ENCODE data around the gene BATF.
A peak's percentile ranks its signal among the peaks of the same experiment; 100 is the strongest.

Gene BATF

DNA sequence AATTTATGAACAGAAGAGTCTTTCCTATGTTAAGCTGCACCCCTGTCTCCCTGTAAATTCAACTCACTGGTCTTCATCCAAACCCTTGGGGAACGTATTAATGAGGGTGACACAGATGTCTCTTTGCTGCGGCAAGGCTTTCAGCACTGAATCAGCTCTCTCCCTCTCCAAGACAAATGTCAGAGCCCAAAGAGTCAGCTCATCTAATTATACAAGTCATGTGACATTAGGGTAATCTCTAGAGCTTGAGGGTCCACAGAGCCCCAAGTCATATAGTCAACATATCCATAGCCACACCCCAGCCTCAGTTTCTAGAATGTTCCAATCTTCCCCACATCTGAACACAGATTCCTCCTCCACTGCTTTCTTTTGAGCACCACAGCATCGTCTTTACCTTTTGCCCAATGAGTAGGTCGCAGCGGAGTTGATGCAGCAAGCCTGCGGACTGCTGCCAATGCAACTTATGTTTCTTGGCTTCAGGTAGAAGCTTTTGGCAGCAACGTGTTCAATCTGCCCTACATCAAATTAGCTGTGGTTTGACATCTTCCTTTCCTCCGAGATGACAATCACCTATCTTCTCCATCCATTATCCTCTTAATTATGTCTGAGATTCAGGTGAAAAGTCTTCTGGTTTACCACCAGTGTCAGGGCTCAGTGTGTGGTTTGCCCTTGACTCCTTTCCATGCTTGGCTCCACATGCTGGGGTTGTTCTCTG, 5.3 kb downstream of the BATF start:
- Histone ChIP-seq H2AFZ (ENCODE audit: low read depth, low read length) (no peak overlapping the region), H3K23ac (ENCODE audit: low read length in 2 of 2) (no peak overlapping the region), H2BK120ac (ENCODE audit: low read depth, low read length) (no peak overlapping the region), H3K27ac (ENCODE audit: low read length, poor library complexity, severe bottlenecking) (no peak overlapping the region), H4K91ac (ENCODE audit: low read length) (no peak overlapping the region), H2BK5ac (ENCODE audit: low read depth, low read length, poor library complexity, severe bottlenecking) (no peak overlapping the region), H4K8ac (ENCODE audit: low read length) (no peak overlapping the region), H3K4me2 (ENCODE audit: low read length, poor library complexity, severe bottlenecking) (no peak overlapping the region), H3K4ac (ENCODE audit: low read depth in 1 of 2, low read length in 2 of 2) (no peak overlapping the region), H3K9me3 (ENCODE audit: control insufficient read depth, low read length) (no peaks in the 10 kb centered on the region), H3K27me3 (ENCODE audit: control insufficient read depth in 1 of 2, insufficient read depth in 1 of 2, low read length in 2 of 2) (peaks cover 0 to 4% of the 10 kb centered on the region in 2 experiments), H2BK15ac (ENCODE audit: low read depth, poor library complexity, severe bottlenecking) (no peak overlapping the region), H3K36me3 (ENCODE audit: control insufficient read depth in 1 of 2, insufficient read depth in 2 of 2, low read depth in 1 of 2, low read length in 2 of 2) (no peaks in the 10 kb centered on the region), H3K18ac (ENCODE audit: low read depth in 1 of 2, low read length in 2 of 2) (no peak overlapping the region), H3K4me3 (ENCODE audit: insufficient read depth in 1 of 2, low read depth in 1 of 2, low read length in 2 of 2) (no peak overlapping the region), H2BK12ac (ENCODE audit: low read length in 2 of 2) (no peak overlapping the region), H3K4me1 (ENCODE audit: control insufficient read depth, insufficient read depth, low read depth, low read length) (peaks cover 3% of the 10 kb centered on the region), H3K14ac (ENCODE audit: low read length in 2 of 2) (no peak overlapping the region), H3K79me1 (replicated peaks; ENCODE audit: low read length, poor library complexity, severe bottlenecking) (no peaks in the 10 kb centered on the region), H3K9ac (ENCODE audit: low read length) (no peak overlapping the region), H2AK5ac (ENCODE audit: low read length, severe bottlenecking) (no peak overlapping the region)
- no peak for DNase-seq
- 95% methylated on average over 8 of the region's 8 CpGs for WGBS

DNA sequence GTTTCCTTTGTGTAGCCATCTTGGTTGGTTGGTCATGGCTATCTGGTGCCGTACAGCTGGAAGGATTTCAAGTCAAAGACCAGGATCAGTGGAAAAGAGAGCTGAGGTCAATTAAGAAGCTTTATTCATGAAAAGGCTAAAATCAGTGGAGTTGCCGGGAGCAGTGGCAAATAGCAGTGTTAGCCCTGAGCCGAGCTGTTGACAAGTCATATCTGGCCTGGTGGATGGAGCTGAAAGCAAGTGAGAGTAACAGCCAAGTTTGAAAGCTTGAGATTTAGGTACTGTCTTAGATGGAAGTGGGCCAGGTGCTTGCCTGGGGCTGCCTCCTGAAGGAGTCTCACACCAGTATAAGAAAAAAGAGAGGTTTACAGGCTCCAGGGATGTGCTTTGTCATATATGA, 9.0 kb downstream of the BATF start:
- H3K18ac ChIP-seq (ENCODE audit: low read depth in 1 of 2, low read length in 2 of 2) = no peak overlapping the region
- H3K79me1 ChIP-seq (replicated peaks; ENCODE audit: low read length, poor library complexity, severe bottlenecking) = no peaks in the 10 kb centered on the region
- H2AK5ac ChIP-seq (ENCODE audit: low read length, severe bottlenecking) = peak overlapping the region; percentile 61
- peaks cover 0 to 4% of the 10 kb centered on the region in 2 experiments for H3K27me3 ChIP-seq (ENCODE audit: control insufficient read depth in 1 of 2, insufficient read depth in 1 of 2, low read length in 2 of 2)
- H3K9ac ChIP-seq (ENCODE audit: low read length) = no peak overlapping the region
- WGBS = 97% methylated on average over 3 of the region's 3 CpGs
- H2AFZ ChIP-seq (ENCODE audit: low read depth, low read length) = no peak overlapping the region
- peak overlapping the region; percentile 19 for H2BK15ac ChIP-seq (ENCODE audit: low read depth, poor library complexity, severe bottlenecking)
- no peak overlapping the region for H3K4me2 ChIP-seq (ENCODE audit: low read length, poor library complexity, severe bottlenecking)
- no peak overlapping the region for H2BK12ac ChIP-seq (ENCODE audit: low read length in 2 of 2)
- H3K4me1 ChIP-seq (ENCODE audit: control insufficient read depth, insufficient read depth, low read depth, low read length) = peaks cover 5% of the 10 kb centered on the region
- no peaks in the 10 kb centered on the region for H3K9me3 ChIP-seq (ENCODE audit: control insufficient read depth, low read length)
- H2BK5ac ChIP-seq (ENCODE audit: low read depth, low read length, poor library complexity, severe bottlenecking) = peak overlapping the region; percentile 46
- no peak overlapping the region for H4K91ac ChIP-seq (ENCODE audit: low read length)
- H3K14ac ChIP-seq (ENCODE audit: low read length in 2 of 2) = no peak overlapping the region
- no peak overlapping the region for H4K8ac ChIP-seq (ENCODE audit: low read length)
- no peak for DNase-seq
- no peaks in the 10 kb centered on the region for H3K36me3 ChIP-seq (ENCODE audit: control insufficient read depth in 1 of 2, insufficient read depth in 2 of 2, low read depth in 1 of 2, low read length in 2 of 2)
- no peak overlapping the region for H3K23ac ChIP-seq (ENCODE audit: low read length in 2 of 2)
- H2BK120ac ChIP-seq (ENCODE audit: low read depth, low read length) = no peak overlapping the region
- H3K4ac ChIP-seq (ENCODE audit: low read depth in 1 of 2, low read length in 2 of 2) = no peak overlapping the region
- peak overlapping the region; percentile 30 for H3K27ac ChIP-seq (ENCODE audit: low read length, poor library complexity, severe bottlenecking)
- no peak overlapping the region for H3K4me3 ChIP-seq (ENCODE audit: insufficient read depth in 1 of 2, low read depth in 1 of 2, low read length in 2 of 2)

DNA sequence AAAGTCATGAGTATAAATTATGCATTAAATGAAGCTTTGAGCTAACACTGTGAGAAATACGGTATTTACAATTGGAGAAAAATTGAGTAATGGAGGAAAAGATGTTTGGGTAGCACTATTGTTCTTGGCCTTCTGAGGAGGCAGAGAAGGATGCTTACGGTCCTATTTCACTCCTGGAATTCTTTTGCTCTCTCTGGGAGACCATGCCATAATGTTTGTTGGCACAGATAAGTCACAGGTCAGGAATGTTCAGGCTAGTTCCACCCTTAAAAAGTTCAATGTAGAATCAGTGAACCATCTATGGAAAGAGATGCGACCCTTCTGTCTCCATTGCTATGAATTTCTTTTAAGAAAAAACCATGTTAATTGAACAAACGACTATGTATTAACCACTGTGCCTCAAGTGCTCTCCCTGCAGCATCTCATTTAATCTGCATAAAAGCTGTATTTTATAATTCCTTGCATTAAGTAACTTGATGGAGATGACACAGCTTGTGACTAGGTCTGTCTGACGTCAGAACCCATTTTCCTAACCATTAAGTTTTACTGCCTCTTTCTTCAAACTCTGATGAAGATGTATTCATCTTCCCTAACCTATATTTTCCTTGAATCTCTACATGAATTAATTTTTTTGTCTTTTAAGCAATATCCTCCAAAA, 9.5 kb downstream of the BATF start:
- no peak overlapping the region for H3K18ac ChIP-seq (ENCODE audit: low read depth in 1 of 2, low read length in 2 of 2)
- no peak overlapping the region for H3K4me3 ChIP-seq (ENCODE audit: insufficient read depth in 1 of 2, low read depth in 1 of 2, low read length in 2 of 2)
- H3K4ac ChIP-seq (ENCODE audit: low read depth in 1 of 2, low read length in 2 of 2) = no peak overlapping the region
- H3K4me2 ChIP-seq (ENCODE audit: low read length, poor library complexity, severe bottlenecking) = no peak overlapping the region
- H2BK12ac ChIP-seq (ENCODE audit: low read length in 2 of 2) = no peak overlapping the region
- H2BK120ac ChIP-seq (ENCODE audit: low read depth, low read length) = no peak overlapping the region
- no peak overlapping the region for H2BK5ac ChIP-seq (ENCODE audit: low read depth, low read length, poor library complexity, severe bottlenecking)
- H3K4me1 ChIP-seq (ENCODE audit: control insufficient read depth, insufficient read depth, low read depth, low read length) = peaks cover 7% of the 10 kb centered on the region
- no peak overlapping the region for H4K8ac ChIP-seq (ENCODE audit: low read length)
- no peak overlapping the region for H2AK5ac ChIP-seq (ENCODE audit: low read length, severe bottlenecking)
- no peak overlapping the region for H2AFZ ChIP-seq (ENCODE audit: low read depth, low read length)
- no peak overlapping the region for H3K14ac ChIP-seq (ENCODE audit: low read length in 2 of 2)
- no peak overlapping the region for H2BK15ac ChIP-seq (ENCODE audit: low read depth, poor library complexity, severe bottlenecking)
- peaks cover 0 to 4% of the 10 kb centered on the region in 2 experiments for H3K27me3 ChIP-seq (ENCODE audit: control insufficient read depth in 1 of 2, insufficient read depth in 1 of 2, low read length in 2 of 2)
- no peaks in the 10 kb centered on the region for H3K9me3 ChIP-seq (ENCODE audit: control insufficient read depth, low read length)
- H4K91ac ChIP-seq (ENCODE audit: low read length) = no peak overlapping the region
- no peaks in the 10 kb centered on the region for H3K36me3 ChIP-seq (ENCODE audit: control insufficient read depth in 1 of 2, insufficient read depth in 2 of 2, low read depth in 1 of 2, low read length in 2 of 2)
- H3K79me1 ChIP-seq (replicated peaks; ENCODE audit: low read length, poor library complexity, severe bottlenecking) = no peaks in the 10 kb centered on the region
- 83% methylated on average over 5 of the region's 5 CpGs for WGBS
- no peak for DNase-seq
- H3K9ac ChIP-seq (ENCODE audit: low read length) = no peak overlapping the region
- no peak overlapping the region for H3K27ac ChIP-seq (ENCODE audit: low read length, poor library complexity, severe bottlenecking)
- H3K23ac ChIP-seq (ENCODE audit: low read length in 2 of 2) = no peak overlapping the region

DNA sequence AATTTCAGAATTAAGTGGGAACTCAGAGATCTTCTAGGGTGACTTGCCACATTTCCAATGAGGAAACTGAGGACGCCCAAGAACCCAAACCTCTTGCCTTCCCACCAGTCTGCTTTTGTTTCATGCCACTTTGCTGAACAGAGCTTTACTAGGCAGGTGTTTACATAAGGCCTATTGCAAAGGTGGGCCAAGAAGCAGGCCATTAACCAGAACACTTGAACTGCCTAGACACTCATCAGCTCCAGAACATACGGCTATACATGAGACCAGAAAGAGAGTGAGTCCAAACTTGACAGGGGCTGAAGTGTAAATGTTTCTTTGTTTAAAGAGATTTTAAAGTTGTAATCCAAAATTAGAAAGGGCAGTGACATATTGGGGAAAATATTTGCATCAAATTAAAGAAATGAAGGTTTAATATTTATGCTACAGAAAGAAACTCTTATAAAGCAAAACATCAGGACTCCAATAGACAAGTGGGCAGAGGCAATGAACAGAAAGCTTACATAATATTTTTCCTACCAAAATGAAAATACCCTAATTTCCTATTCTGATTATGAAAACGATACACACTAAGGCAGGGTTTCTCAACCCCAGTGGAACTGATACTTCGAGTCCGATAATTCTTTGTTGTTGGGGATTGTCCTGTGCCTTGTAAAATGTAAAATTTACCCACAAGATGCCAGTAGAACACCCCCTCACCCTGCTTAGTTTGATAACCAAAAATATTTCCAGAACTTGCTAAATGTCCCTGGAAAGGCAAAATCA, 11.7 kb downstream of the BATF start:
- Histone ChIP-seq H3K23ac (ENCODE audit: low read length in 2 of 2) (no peak overlapping the region), H2BK5ac (ENCODE audit: low read depth, low read length, poor library complexity, severe bottlenecking) (no peak overlapping the region), H3K9ac (ENCODE audit: low read length) (no peak overlapping the region), H3K18ac (ENCODE audit: low read depth in 1 of 2, low read length in 2 of 2) (peak overlapping the region in 1 of 2 experiments; percentile 34), H3K27me3 (ENCODE audit: control insufficient read depth in 1 of 2, insufficient read depth in 1 of 2, low read length in 2 of 2) (no peaks in the 10 kb centered on the region), H2AFZ (ENCODE audit: low read depth, low read length) (no peak overlapping the region), H3K36me3 (ENCODE audit: control insufficient read depth in 1 of 2, insufficient read depth in 2 of 2, low read depth in 1 of 2, low read length in 2 of 2) (no peaks in the 10 kb centered on the region), H3K4me1 (ENCODE audit: control insufficient read depth, insufficient read depth, low read depth, low read length) (peaks cover 7% of the 10 kb centered on the region), H3K4ac (ENCODE audit: low read depth in 1 of 2, low read length in 2 of 2) (no peak overlapping the region), H4K8ac (ENCODE audit: low read length) (no peak overlapping the region), H2BK15ac (ENCODE audit: low read depth, poor library complexity, severe bottlenecking) (peak overlapping the region; percentile 86), H2AK5ac (ENCODE audit: low read length, severe bottlenecking) (no peak overlapping the region), H3K79me1 (replicated peaks; ENCODE audit: low read length, poor library complexity, severe bottlenecking) (no peaks in the 10 kb centered on the region), H3K4me3 (ENCODE audit: insufficient read depth in 1 of 2, low read depth in 1 of 2, low read length in 2 of 2) (no peak overlapping the region), H2BK120ac (ENCODE audit: low read depth, low read length) (no peak overlapping the region), H3K14ac (ENCODE audit: low read length in 2 of 2) (no peak overlapping the region), H4K91ac (ENCODE audit: low read length) (no peak overlapping the region), H3K9me3 (ENCODE audit: control insufficient read depth, low read length) (no peaks in the 10 kb centered on the region), H3K27ac (ENCODE audit: low read length, poor library complexity, severe bottlenecking) (no peak overlapping the region), H2BK12ac (ENCODE audit: low read length in 2 of 2) (peak overlapping the region in 1 of 2 experiments; percentile 77), H3K4me2 (ENCODE audit: low read length, poor library complexity, severe bottlenecking) (no peak overlapping the region)
- WGBS = 98% methylated on average over 4 of the region's 5 CpGs
- no peak for DNase-seq
